Sigmoid colon (tissue), 7 donors: ENCODE measurements around the gene ABCC4. TPM values are rescaled to one million over a fixed set of nuclear protein-coding genes. Genes with fewer than 3 reads are reported as not detected.

Experiments used
- DNase-seq: peaks from one replicate; pipeline ENCODE4 v3.0.0-alpha.2; 2019
- H3K27ac ChIP-seq, 4 donors: fragments of 200-600 bp; sonication (generic); one replicate each; pipeline ENCODE4 v1.5.1; 2016 to 2019; ENCODE audit warnings: mild to moderate bottlenecking in 1 of 4
- H3K27me3 ChIP-seq, 3 donors: fragments of 200-600 bp; sonication (generic); one replicate each; pipeline ENCODE4 v1.5.1; 2019; ENCODE audit warnings: mild to moderate bottlenecking in 1 of 3
- H3K36me3 ChIP-seq, 4 donors: fragments of 200-600 bp; sonication (generic); one replicate each; pipeline ENCODE4 v1.5.1; 2016 to 2019
- H3K4me1 ChIP-seq, 4 donors: fragments of 200-600 bp; sonication (generic); one replicate each; pipeline ENCODE4 v1.5.1; 2017 to 2019
- H3K4me3 ChIP-seq, 4 donors: fragments of 200-600 bp; sonication (generic); one replicate each; pipeline ENCODE4 v1.5.1; 2017 to 2019; ENCODE audit warnings: mild to moderate bottlenecking in 2 of 4, moderate library complexity in 1 of 4
- H3K9me3 ChIP-seq, 4 donors: fragments of 200-600 bp in 3 of 4; sonication (generic) in 3 of 4; one replicate each; pipeline versions ENCODE4 v1.5.1 to v1.6.1; 2013 to 2019
- EP300 ChIP-seq, 4 donors: sonication (generic); formaldehyde crosslinking; IDR thresholded peaks; one replicate each; pipeline ENCODE4 v1.6.1; 2017; ENCODE audit warnings: antibody characterized with exemption in 4 of 4
- POLR2A ChIP-seq, 2 donors: fragments of 450-650 bp; IDR thresholded peaks; one replicate each; pipeline ENCODE4 v1.6.1; 2016; ENCODE audit warnings: antibody characterized with exemption in 2 of 2, mild to moderate bottlenecking in 2 of 2, moderate library complexity in 2 of 2
- POLR2AphosphoS5 ChIP-seq, 4 donors: sonication (generic); formaldehyde crosslinking; IDR thresholded peaks; one replicate each; pipeline ENCODE4 v1.6.1; 2017; ENCODE audit warnings: antibody characterized with exemption in 4 of 4
- WGBS, 2 donors: extraction: QIAGEN DNeasy Blood & Tissue Kit; methylation state at CpG; one replicate each; pipeline ENCODE4 v1.1.7; 2013; 5-methylcytosine and 5-hydroxymethylcytosine counted together
- intact Hi-C: fragments of 100-400 bp; cut with DNase I; formaldehyde crosslinking; loops from one replicate; pipeline ENCODE4 v1.15.1; 2023
- polyA plus RNA-seq, 3 donors: library from polyadenylated mRNA; stranded (reverse); fragments of 200-250 nt; gene quantifications; one replicate each; pipeline ENCODE4 v1.2.3, GENCODE V29; 2013
- small RNA-seq, 3 donors: library from RNA; depleted of rRNA; stranded (forward); fragments of <200 nt; gene quantifications; one replicate each; pipeline ENCODE3, GENCODE V24; 2016
- total RNA-seq, 4 donors: library from RNA; depleted of rRNA; stranded (reverse); fragments of >200 nt; gene quantifications; one replicate each; pipeline ENCODE4 v1.1.0, GENCODE V29; 2016
- TF ChIP-seq, protein P1 (sequence below), 4 experiments: fragments of 450-650 bp in 3 of 4; fragments of 200-600 bp in 1 of 4; IDR thresholded peaks; one replicate each; pipeline ENCODE4 v1.5.1; 2016 to 2019; ENCODE audit warnings: antibody characterized with exemption in 4 of 4, mild to moderate bottlenecking in 3 of 4, moderate library complexity in 2 of 4
- donor health status: healthy with polysubstance abuse.
- donor health status: Bipolar disorder and iron deficiency.
- donor health status: healthy.

Gene ABCC4
- total and polyA plus RNA-seq, 7 donors = 1.2 to 56.3 (median 24.3) TPM

- intact Hi-C loops = no loop called here
- no peak overlapping the region for H3K27ac ChIP-seq
- no peak overlapping the region for H3K4me3 ChIP-seq
- DNase-seq = no peak
- whole genome bisulfite sequencing, 2 donors = 85 to 91% methylated on average over 4 of the region's 4 CpGs
- H3K9me3 ChIP-seq = no peaks in the 10 kb centered on the region
- no peaks in the 10 kb centered on the region for H3K4me1 ChIP-seq
- H3K27me3 ChIP-seq = no peaks in the 10 kb centered on the region
- TF ChIP-seq POLR2AphosphoS5 (IDR thresholded peaks at IDR 0.05) (no peak), EP300 (IDR thresholded peaks at IDR 0.05) (no peak), POLR2A (IDR thresholded peaks at IDR 0.05) (no peak)
- TF ChIP-seq, protein P1, sequence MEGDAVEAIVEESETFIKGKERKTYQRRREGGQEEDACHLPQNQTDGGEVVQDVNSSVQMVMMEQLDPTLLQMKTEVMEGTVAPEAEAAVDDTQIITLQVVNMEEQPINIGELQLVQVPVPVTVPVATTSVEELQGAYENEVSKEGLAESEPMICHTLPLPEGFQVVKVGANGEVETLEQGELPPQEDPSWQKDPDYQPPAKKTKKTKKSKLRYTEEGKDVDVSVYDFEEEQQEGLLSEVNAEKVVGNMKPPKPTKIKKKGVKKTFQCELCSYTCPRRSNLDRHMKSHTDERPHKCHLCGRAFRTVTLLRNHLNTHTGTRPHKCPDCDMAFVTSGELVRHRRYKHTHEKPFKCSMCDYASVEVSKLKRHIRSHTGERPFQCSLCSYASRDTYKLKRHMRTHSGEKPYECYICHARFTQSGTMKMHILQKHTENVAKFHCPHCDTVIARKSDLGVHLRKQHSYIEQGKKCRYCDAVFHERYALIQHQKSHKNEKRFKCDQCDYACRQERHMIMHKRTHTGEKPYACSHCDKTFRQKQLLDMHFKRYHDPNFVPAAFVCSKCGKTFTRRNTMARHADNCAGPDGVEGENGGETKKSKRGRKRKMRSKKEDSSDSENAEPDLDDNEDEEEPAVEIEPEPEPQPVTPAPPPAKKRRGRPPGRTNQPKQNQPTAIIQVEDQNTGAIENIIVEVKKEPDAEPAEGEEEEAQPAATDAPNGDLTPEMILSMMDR (IDR thresholded peaks at IDR 0.05) = no peak
- no peaks in the 10 kb centered on the region for H3K36me3 ChIP-seq
Observed at GRCh38 chr13:94984958-94985357, 316.3 kb downstream of the ABCC4 start.

DNA sequence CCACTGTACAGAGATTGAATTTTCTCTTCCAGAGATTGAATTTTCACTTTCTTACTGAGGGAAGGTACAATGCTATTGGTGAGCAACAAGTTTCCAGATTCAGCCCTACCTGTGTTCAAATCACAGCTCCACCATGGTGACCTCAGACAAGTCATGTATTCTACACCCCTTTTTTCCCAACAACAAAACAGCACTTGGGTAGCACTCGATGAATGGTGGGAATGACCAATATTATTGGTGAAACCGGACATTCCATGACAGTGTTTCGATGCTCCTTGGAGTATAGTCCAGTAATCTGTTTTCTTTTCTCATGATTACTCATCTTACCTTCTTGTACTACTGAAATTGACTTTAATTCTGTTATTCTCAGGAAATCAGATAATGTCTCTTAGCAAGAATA is 322.7 kb downstream of the ABCC4 start:
- Histone ChIP-seq H3K27me3 (no peaks in the 10 kb centered on the region), H3K4me3 (no peak overlapping the region), H3K36me3 (no peaks in the 10 kb centered on the region), H3K4me1 (no peaks in the 10 kb centered on the region), H3K9me3 (no peaks in the 10 kb centered on the region), H3K27ac (no peak overlapping the region)
- TF ChIP-seq POLR2AphosphoS5 (IDR thresholded peaks at IDR 0.05) = no peak
- TF ChIP-seq, protein P1 (IDR thresholded peaks at IDR 0.05) = no peak
- no peak for TF ChIP-seq POLR2A (IDR thresholded peaks at IDR 0.05)
- no peak for TF ChIP-seq EP300 (IDR thresholded peaks at IDR 0.05)
- intact Hi-C loops = no loop called here
- DNase-seq = no peak
- 89 to 93% methylated on average over 3 of the region's 3 CpGs for WGBS, 2 donors

GRCh38 chr13:94974015-94974951 is 327.0 kb downstream of the ABCC4 start:
- Histone ChIP-seq H3K4me1 (no peaks in the 10 kb centered on the region), H3K27me3 (peaks cover 0 to 24% (median 2%) of the 10 kb centered on the region in 3 donors), H3K4me3 (no peak overlapping the region), H3K36me3 (no peaks in the 10 kb centered on the region), H3K9me3 (no peaks in the 10 kb centered on the region), H3K27ac (no peak overlapping the region)
- TF ChIP-seq EP300 (IDR thresholded peaks at IDR 0.05) (no peak), POLR2AphosphoS5 (IDR thresholded peaks at IDR 0.05) (no peak), POLR2A (IDR thresholded peaks at IDR 0.05) (no peak)
- TF ChIP-seq, protein P1 (IDR thresholded peaks at IDR 0.05) = no peak
- intact Hi-C loops = no loop called here
- no peak for DNase-seq
- WGBS, 2 donors = 72 to 74% methylated on average over 7 of the region's 7 CpGs

DNA sequence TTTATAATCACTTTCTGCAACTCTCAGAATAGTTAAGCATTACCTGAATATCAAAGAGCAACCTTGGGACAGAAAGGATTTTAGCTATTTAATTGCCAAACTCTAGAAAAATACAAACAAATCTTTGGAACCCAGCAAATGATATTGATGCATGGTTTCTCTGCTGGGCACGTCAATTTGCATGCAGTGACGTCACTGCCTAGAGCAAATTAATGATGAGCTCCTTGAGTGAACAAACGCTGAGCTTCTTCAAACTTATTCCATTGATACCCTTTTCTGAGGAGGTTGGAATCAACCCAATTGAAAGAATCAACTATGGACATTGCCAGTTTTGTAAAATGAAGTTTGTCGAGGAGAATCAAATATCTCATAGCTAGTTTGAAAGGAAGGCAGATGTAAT is 329.0 kb downstream of the ABCC4 start:
- H3K36me3 ChIP-seq = no peaks in the 10 kb centered on the region
- no peaks in the 10 kb centered on the region for H3K9me3 ChIP-seq
- H3K27me3 ChIP-seq = peaks cover 12 to 44% (median 22%) of the 10 kb centered on the region in 3 donors
- TF ChIP-seq POLR2AphosphoS5 (IDR thresholded peaks at IDR 0.05) = no peak
- no peak for TF ChIP-seq EP300 (IDR thresholded peaks at IDR 0.05)
- TF ChIP-seq, protein P1 (IDR thresholded peaks at IDR 0.05) = no peak
- no peak for TF ChIP-seq POLR2A (IDR thresholded peaks at IDR 0.05)
- H3K4me1 ChIP-seq = peaks cover 0 to 16% (median 15%) of the 10 kb centered on the region in 4 donors
- WGBS, 2 donors = 59 to 80% methylated on average over 4 of the region's 4 CpGs
- H3K4me3 ChIP-seq = no peak overlapping the region
- intact Hi-C loops = no loop called here
- no peak for DNase-seq
- H3K27ac ChIP-seq = no peak overlapping the region

Small RNA genes within 50 kb of the gene (small RNA-seq; reads per million reads assigned to genes)
- gene RNU6-62P (0 reads per million in 3 donors), gene RNY3P8 (0 reads per million in 3 donors), gene RNY4P27 (6.5 to 8.7 (median 7.7) reads per million in 3 donors)
